ENCODE results near the gene NDOR1. TPM values are rescaled to one million over a fixed set of nuclear protein-coding genes. Genes with fewer than 3 reads are reported as not detected.

Gene NDOR1
- total RNA-seq, 1 experiment from 2014 or later, result 15.4 TPM

GRCh38 chr9:137182836-137183235 lies 22.7 kb upstream of the NDOR1 start:
- no peak for DNase-seq (ENCODE audit: low read depth)

- DNase-seq (ENCODE audit: low read depth), result no peak
Observed at GRCh38 chr9:137183980-137184595, 21.4 kb upstream of the NDOR1 start.

- DNase-seq (ENCODE audit: low read depth), result no peak
Observed at GRCh38 chr9:137184881-137185660, 20.4 kb upstream of the NDOR1 start.

- DNase-seq (ENCODE audit: low read depth), result no peak
Observed at GRCh38 chr9:137185921-137186320, 19.6 kb upstream of the NDOR1 start.

GRCh38 chr9:137186385-137186784 lies 19.1 kb upstream of the NDOR1 start:
- no peak for DNase-seq (ENCODE audit: low read depth)

- no peak for DNase-seq (ENCODE audit: low read depth)
Observed at GRCh38 chr9:137187386-137187785, 18.1 kb upstream of the NDOR1 start.

- DNase-seq (ENCODE audit: low read depth), result no peak
Observed at GRCh38 chr9:137188086-137188489, 17.4 kb upstream of the NDOR1 start.

GRCh38 chr9:137188490-137189296 lies 16.8 kb upstream of the NDOR1 start, which contains the start of the genes ANAPC2 and SSNA1:
Gene ANAPC2 (minus strand): TSS chr9:137188560. CDS start chr9:137188532, 28 bp downstream.
Gene SSNA1 (plus strand): TSS chr9:137188676. CDS start chr9:137188727, 51 bp downstream.
- peak; percentile 93 for DNase-seq (ENCODE audit: low read depth)

- no peak for DNase-seq (ENCODE audit: low read depth)
Observed at GRCh38 chr9:137189297-137190295, 15.9 kb upstream of the NDOR1 start.

- no peak for DNase-seq (ENCODE audit: low read depth)
Observed at GRCh38 chr9:137190315-137190856, 15.1 kb upstream of the NDOR1 start.

- no peak for DNase-seq (ENCODE audit: low read depth)
Observed at GRCh38 chr9:137191245-137191644, 14.3 kb upstream of the NDOR1 start.

- DNase-seq (ENCODE audit: low read depth), result no peak
Observed at GRCh38 chr9:137191691-137192447, 13.6 kb upstream of the NDOR1 start.

- no peak for DNase-seq (ENCODE audit: low read depth)
Observed at GRCh38 chr9:137192448-137192780, 13.1 kb upstream of the NDOR1 start.

- DNase-seq (ENCODE audit: low read depth), result no peak
Observed at GRCh38 chr9:137192859-137193258, 12.6 kb upstream of the NDOR1 start.

- DNase-seq (ENCODE audit: low read depth), result no peak
Observed at GRCh38 chr9:137193771-137194170, 11.7 kb upstream of the NDOR1 start.

GRCh38 chr9:137194388-137194787 lies 11.1 kb upstream of the NDOR1 start:
- DNase-seq (ENCODE audit: low read depth), result no peak

GRCh38 chr9:137194909-137195308 lies 10.6 kb upstream of the NDOR1 start:
- DNase-seq (ENCODE audit: low read depth), result no peak

GRCh38 chr9:137195525-137196220 lies 9.8 kb upstream of the NDOR1 start:
- no peak for DNase-seq (ENCODE audit: low read depth)

Data from LHCN-M2 (cell line).